Panc1 (cell line): ENCODE data around the gene ABI3BP. TPM values are rescaled to one million over a fixed set of nuclear protein-coding genes. Genes with fewer than 3 reads are reported as not detected.

Experiments used
- ATAC-seq: fragments of 200-7000 bp; cut with Tn5 transposase; 2 replicates; pipeline ENCODE4 v1.9.1; 2020; ENCODE audit warnings: mild to moderate bottlenecking, moderate library complexity
- BruUV-seq: library from RNA; stranded (reverse); fragments of 400-500 nt; replicated peaks from 2 replicates; lab custom pipeline; 2021; lab: Mats Ljungman, UMichigan
- CTCF ChIA-PET: fragments of 300-600 bp; sonication (Branson Sonifier 250); formaldehyde crosslinking; loops from one replicate; lab custom pipeline; 2022; ENCODE audit warnings: antibody characterized with exemption; lab: Charles Lee
- POLR2A ChIA-PET: fragments of 300-600 bp; sonication (Branson Sonifier 250); formaldehyde crosslinking; loops from one replicate; lab custom pipeline; 2022; ENCODE audit warnings: antibody characterized with exemption; lab: Charles Lee
- DNase-seq: peaks from one replicate; pipeline ENCODE4 v3.0.0-alpha.2; 2010; ENCODE audit warnings: low read depth, low spot score
- H3K27ac ChIP-seq: 2 replicates; pipeline ENCODE4 v1.5.1; 2011; ENCODE audit warnings: mild to moderate bottlenecking, low read length, inconsistent platforms
- H3K27me3 ChIP-seq: fragments of 200-500 bp; sonication (Bioruptor generic); 2 replicates; pipeline ENCODE4 v1.6.0; 2014; ENCODE audit warnings: low read length, inconsistent platforms; ENCODE audit not compliant: control insufficient read depth, insufficient read depth
- H3K36me3 ChIP-seq: fragments of 200-500 bp; sonication (Bioruptor generic); 2 replicates; pipeline ENCODE4 v1.5.1; 2014; ENCODE audit warnings: inconsistent platforms, mild to moderate bottlenecking, low read length, moderate library complexity; ENCODE audit not compliant: control insufficient read depth, insufficient read depth
- H3K4me1 ChIP-seq: 2 replicates; pipeline ENCODE4 v1.5.1; 2011; ENCODE audit warnings: inconsistent platforms, mild to moderate bottlenecking, low read length, moderate library complexity; ENCODE audit not compliant: control insufficient read depth, insufficient read depth
- H3K4me3 ChIP-seq, 2 experiments: 2 replicates each; pipeline ENCODE4 v1.5.1; 2011 to 2012; ENCODE audit warnings: low read depth in 2 of 2, low read length in 2 of 2, mild to moderate bottlenecking in 2 of 2, inconsistent platforms in 1 of 2, moderate library complexity in 1 of 2
- H3K9me3 ChIP-seq: fragments of 200-500 bp; sonication (Bioruptor generic); 2 replicates; pipeline ENCODE4 v1.5.1; 2014; ENCODE audit warnings: low read depth, mild to moderate bottlenecking, inconsistent platforms, low read length, moderate library complexity; ENCODE audit not compliant: control insufficient read depth, insufficient read depth
- POLR2AphosphoS5 ChIP-seq: IDR thresholded peaks from 2 replicates; pipeline ENCODE4 v1.6.1; 2012; ENCODE audit warnings: mild to moderate bottlenecking, low read depth, low read length, moderate library complexity
- SIN3A ChIP-seq: IDR thresholded peaks from 2 replicates; pipeline ENCODE4 v1.6.1; 2012; ENCODE audit warnings: low read depth, mild to moderate bottlenecking, low read length, moderate library complexity, borderline replicate concordance; ENCODE audit not compliant: insufficient read depth
- TCF7L2 ChIP-seq: IDR thresholded peaks from 2 replicates; pipeline ENCODE4 v1.6.1; 2011; ENCODE audit warnings: mild to moderate bottlenecking, low read depth, low read length, inconsistent platforms
- in situ Hi-C: cut with HindIII; loops from 2 replicates; pipeline ENCODE4 v1.10.0; 2016; ENCODE audit warnings: low sequenced_read_pairs, low pct_unique_long_range_greater_than_20kb
- intact Hi-C: fragments of 100-400 bp; cut with micrococcal nuclease; formaldehyde crosslinking; loops from one replicate; pipeline ENCODE4 v1.10.0; 2022; ENCODE audit not compliant: unreplicated experiment
- total RNA-seq: library from RNA; stranded (reverse); gene quantifications from one replicate; pipeline ENCODE4 v1.2.1, GENCODE V29; 2021; ENCODE audit not compliant: unreplicated experiment
- TF ChIP-seq, protein P1 (sequence below): fragments of 450-650 bp; IDR thresholded peaks from 2 replicates; pipeline ENCODE4 v1.5.1; 2017; ENCODE audit warnings: mild to moderate bottlenecking
- TF ChIP-seq, protein P2 (sequence below), 2 experiments: IDR thresholded peaks; 2 replicates each; pipeline ENCODE4 v1.6.1; 2011 to 2012; ENCODE audit warnings: low read depth in 2 of 2, control low read depth in 1 of 2, low read length in 1 of 2, mild to moderate bottlenecking in 1 of 2, moderate library complexity in 1 of 2; ENCODE audit not compliant: insufficient read depth in 1 of 2

The ABI3BP gene
- total RNA-seq, 1 experiment from 2014 or later: 0.21 TPM

DNA sequence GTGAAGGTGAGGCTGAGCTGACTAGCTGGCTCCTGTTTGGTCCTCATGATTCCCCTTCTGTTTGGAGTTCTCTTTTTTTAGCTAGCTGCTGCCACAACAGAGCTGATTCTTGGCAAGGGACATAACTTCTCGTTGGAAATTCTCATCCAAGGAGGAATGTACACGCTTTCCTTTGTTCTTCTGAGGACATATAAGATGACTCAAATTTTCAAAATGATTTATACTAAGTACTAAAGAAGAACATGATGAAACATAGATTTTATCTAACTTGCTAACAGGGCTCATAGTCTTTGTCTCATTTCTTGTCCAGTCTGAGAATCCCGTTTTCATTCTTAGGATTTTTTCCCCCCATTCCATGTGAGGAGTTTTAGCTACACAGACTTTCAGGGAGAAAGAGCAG lies 286.9 kb downstream of the ABI3BP start:
- H3K4me3 ChIP-seq: no peak overlapping the region
- H3K9me3 ChIP-seq: peaks cover 8% of the 10 kb centered on the region; the same call in 1 of the 2 replicates
- H3K4me1 ChIP-seq: peaks cover 7% of the 10 kb centered on the region; the same call in 1 of the 2 replicates
- DNase-seq (no peak), ATAC-seq (no peak)
- TF ChIP-seq, protein P1, sequence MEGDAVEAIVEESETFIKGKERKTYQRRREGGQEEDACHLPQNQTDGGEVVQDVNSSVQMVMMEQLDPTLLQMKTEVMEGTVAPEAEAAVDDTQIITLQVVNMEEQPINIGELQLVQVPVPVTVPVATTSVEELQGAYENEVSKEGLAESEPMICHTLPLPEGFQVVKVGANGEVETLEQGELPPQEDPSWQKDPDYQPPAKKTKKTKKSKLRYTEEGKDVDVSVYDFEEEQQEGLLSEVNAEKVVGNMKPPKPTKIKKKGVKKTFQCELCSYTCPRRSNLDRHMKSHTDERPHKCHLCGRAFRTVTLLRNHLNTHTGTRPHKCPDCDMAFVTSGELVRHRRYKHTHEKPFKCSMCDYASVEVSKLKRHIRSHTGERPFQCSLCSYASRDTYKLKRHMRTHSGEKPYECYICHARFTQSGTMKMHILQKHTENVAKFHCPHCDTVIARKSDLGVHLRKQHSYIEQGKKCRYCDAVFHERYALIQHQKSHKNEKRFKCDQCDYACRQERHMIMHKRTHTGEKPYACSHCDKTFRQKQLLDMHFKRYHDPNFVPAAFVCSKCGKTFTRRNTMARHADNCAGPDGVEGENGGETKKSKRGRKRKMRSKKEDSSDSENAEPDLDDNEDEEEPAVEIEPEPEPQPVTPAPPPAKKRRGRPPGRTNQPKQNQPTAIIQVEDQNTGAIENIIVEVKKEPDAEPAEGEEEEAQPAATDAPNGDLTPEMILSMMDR: no peak
- TF ChIP-seq POLR2AphosphoS5 (no peak), SIN3A (no peak), TCF7L2 (no peak)
- TF ChIP-seq, protein P2, sequence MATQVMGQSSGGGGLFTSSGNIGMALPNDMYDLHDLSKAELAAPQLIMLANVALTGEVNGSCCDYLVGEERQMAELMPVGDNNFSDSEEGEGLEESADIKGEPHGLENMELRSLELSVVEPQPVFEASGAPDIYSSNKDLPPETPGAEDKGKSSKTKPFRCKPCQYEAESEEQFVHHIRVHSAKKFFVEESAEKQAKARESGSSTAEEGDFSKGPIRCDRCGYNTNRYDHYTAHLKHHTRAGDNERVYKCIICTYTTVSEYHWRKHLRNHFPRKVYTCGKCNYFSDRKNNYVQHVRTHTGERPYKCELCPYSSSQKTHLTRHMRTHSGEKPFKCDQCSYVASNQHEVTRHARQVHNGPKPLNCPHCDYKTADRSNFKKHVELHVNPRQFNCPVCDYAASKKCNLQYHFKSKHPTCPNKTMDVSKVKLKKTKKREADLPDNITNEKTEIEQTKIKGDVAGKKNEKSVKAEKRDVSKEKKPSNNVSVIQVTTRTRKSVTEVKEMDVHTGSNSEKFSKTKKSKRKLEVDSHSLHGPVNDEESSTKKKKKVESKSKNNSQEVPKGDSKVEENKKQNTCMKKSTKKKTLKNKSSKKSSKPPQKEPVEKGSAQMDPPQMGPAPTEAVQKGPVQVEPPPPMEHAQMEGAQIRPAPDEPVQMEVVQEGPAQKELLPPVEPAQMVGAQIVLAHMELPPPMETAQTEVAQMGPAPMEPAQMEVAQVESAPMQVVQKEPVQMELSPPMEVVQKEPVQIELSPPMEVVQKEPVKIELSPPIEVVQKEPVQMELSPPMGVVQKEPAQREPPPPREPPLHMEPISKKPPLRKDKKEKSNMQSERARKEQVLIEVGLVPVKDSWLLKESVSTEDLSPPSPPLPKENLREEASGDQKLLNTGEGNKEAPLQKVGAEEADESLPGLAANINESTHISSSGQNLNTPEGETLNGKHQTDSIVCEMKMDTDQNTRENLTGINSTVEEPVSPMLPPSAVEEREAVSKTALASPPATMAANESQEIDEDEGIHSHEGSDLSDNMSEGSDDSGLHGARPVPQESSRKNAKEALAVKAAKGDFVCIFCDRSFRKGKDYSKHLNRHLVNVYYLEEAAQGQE (IDR thresholded peaks at IDR 0.05; ENCODE audit: insufficient read depth in 1 of 2, low read depth in 2 of 2, low read length in 1 of 2): no peak
- H3K36me3 ChIP-seq: peaks cover 3% of the 10 kb centered on the region; the same call in 1 of the 2 replicates
- in situ Hi-C loops (no loop called here), intact Hi-C loops (no loop called here)
- ChIA-PET CTCF (interaction anchor here (0.6 kb wide), 2 partner anchors 9 to 376 kb away, joined by 3 to 5 read pairs; no protein-coding TSS in a partner anchor), POLR2A (no interaction called here)
- no peaks in the 10 kb centered on the region; the same call in 1 of the 2 replicates for H3K27me3 ChIP-seq
- no TSS peak for BruUV-seq
- no peak overlapping the region for H3K27ac ChIP-seq

DNA sequence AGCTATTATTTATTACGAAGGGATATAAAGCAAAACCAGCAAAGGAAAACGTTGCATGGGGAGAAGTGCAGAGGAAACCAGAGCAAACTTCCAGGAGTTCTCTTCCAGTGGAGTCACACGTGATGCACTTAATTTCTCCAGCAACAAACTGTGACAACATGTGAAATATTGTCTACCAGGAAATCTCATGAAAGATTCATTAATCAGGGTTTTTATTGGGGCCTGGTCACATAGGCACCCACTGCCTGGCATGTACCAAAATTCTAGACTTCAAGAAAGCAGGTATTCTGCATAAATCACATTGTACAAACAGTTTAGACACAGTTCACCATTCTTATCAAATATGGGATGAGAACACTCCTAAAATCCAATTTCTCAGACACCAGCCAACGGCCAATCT lies 289.4 kb downstream of the ABI3BP start:
- TF ChIP-seq POLR2AphosphoS5 (no peak), TCF7L2 (no peak)
- TF ChIP-seq, protein P2 (IDR thresholded peaks at IDR 0.05; ENCODE audit: insufficient read depth in 1 of 2, low read depth in 2 of 2, low read length in 1 of 2): no peak
- TF ChIP-seq, protein P1: no peak
- ATAC-seq (no peak), DNase-seq (no peak)
- ChIA-PET CTCF (no interaction called here), POLR2A (no interaction called here)
- H3K27ac ChIP-seq: no peak overlapping the region
- H3K27me3 ChIP-seq: peaks cover 2% of the 10 kb centered on the region
- no peak overlapping the region for H3K4me3 ChIP-seq
- intact Hi-C loops (no loop called here), in situ Hi-C loops (no loop called here)
- peaks cover 6% of the 10 kb centered on the region; the same call in 1 of the 2 replicates for H3K4me1 ChIP-seq
- no TSS peak for BruUV-seq
- H3K36me3 ChIP-seq: no peaks in the 10 kb centered on the region
- peaks cover 8% of the 10 kb centered on the region; the same call in 1 of the 2 replicates for H3K9me3 ChIP-seq
